ENCODE results near the gene ETNPPL. TPM values are rescaled to one million over a fixed set of nuclear protein-coding genes. Genes with fewer than 3 reads are reported as not detected.

Gene ETNPPL
- total and polyA plus RNA-seq, 2 of the 13 experiments (the other 11 are each of a cell fraction or from before 2014, with no cell fraction given): 1.4 to 6.0 TPM

DNA sequence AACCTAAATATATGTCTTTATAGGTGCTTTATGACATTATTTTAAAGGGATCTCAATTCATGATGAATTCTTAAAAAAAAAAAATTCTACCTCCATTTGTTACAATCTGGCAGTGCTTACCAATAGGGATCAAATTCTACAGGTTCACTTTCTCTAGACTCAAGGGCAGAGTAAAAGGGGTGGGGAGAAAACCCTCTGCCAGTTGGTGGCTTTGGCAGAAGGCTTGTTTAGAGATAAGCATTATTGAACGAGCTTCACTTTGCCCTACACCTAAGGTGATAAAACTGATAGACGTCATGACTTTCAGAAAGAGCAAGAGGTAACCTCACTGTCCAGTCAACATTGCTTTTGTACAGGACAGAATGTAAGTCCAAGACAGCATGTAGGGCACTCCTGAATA lies 58.9 kb downstream of the ETNPPL start:
- no peak overlapping the region for H2AFZ ChIP-seq (ENCODE audit: low read length)
- in situ Hi-C loops (cut with HindIII; ENCODE audit: extremely low pct_ligation_motif_present, low pct_unique_long_range_greater_than_20kb): no loop called here
- H3K4me3 ChIP-seq (replicated peaks in 1 of 3; ENCODE audit: insufficient read depth in 1 of 3, low read depth in 2 of 3, low read length in 3 of 3): no peak overlapping the region
- TF ChIP-seq EP300 (IDR thresholded peaks at IDR 0.05; ENCODE audit: low read depth in 2 of 2, low read length in 2 of 2): no peak
- no peak for TF ChIP-seq EP300 (CRISPR knock-in tag; IDR thresholded peaks at IDR 0.05; ENCODE audit: borderline replicate concordance)
- TF ChIP-seq RXRB (CRISPR knock-in tag; IDR thresholded peaks at IDR 0.05; ENCODE audit: borderline replicate concordance): no peak
- H3K36me3 ChIP-seq (replicated peaks in 1 of 2; ENCODE audit: control insufficient read depth in 1 of 2, insufficient read depth in 2 of 2, low read length in 2 of 2): no peaks in the 10 kb centered on the region
- H3K9ac ChIP-seq (ENCODE audit: insufficient read depth, low read depth, low read length): no peak overlapping the region
- no peaks in the 10 kb centered on the region for H4K20me1 ChIP-seq (ENCODE audit: insufficient read depth, low read length)
- H3K79me2 ChIP-seq (ENCODE audit: insufficient read depth, low read length): no peaks in the 10 kb centered on the region
- H3K4me1 ChIP-seq (ENCODE audit: insufficient read depth, low read length): no peaks in the 10 kb centered on the region
- intact Hi-C loops (cut with micrococcal nuclease; ENCODE audit: unreplicated experiment): no loop called here
- H3K27ac ChIP-seq (ENCODE audit: extremely low read length, insufficient read depth, low read length): no peak overlapping the region
- ATAC-seq: no peak
- CTCF ChIA-PET (ENCODE audit: low intra/inter-chr PET ratio, low total read pairs): no interaction called here
- no peak for FAIRE-seq
- DNase-seq (ENCODE audit: low spot score): no peak
- no peak overlapping the region for H3K4me2 ChIP-seq (ENCODE audit: low read depth, low read length)
- BruUV-seq (replicated peaks): no TSS peak
- 8% methylated on average over 2 of the region's 2 CpGs for WGBS (ENCODE audit: low lambda C conversion rate)
- no peaks in the 10 kb centered on the region for H3K9me3 ChIP-seq (ENCODE audit: low read length)
- H3K27me3 ChIP-seq (ENCODE audit: control insufficient read depth in 1 of 2, insufficient read depth in 2 of 2, low read length in 2 of 2): no peaks in the 10 kb centered on the region; a peak in 1 of 5 replicates
- POLR2A ChIA-PET: no interaction called here

DNA sequence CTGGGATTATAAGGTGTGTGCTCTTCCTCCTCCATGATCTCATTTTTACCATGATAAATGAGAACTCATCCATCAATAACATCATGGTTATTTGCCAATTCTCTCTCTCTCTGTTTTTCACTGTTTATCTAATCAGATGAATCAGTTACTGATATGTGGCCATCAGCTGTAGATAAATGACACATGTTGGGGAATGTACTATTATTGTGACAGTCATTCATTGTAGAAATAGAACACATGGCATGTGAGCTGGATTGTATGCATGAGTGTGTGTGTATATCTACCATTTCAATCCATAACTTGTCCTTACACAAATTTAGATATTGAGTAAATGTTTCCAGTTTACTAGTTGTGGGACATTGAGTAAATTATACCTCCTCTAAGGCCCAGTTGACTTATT lies 59.5 kb downstream of the ETNPPL start:
- Histone ChIP-seq H3K9me3 (ENCODE audit: low read length) (no peaks in the 10 kb centered on the region), H3K9ac (ENCODE audit: insufficient read depth, low read depth, low read length) (no peak overlapping the region), H2AFZ (ENCODE audit: low read length) (no peak overlapping the region), H3K36me3 (replicated peaks in 1 of 2; ENCODE audit: control insufficient read depth in 1 of 2, insufficient read depth in 2 of 2, low read length in 2 of 2) (no peaks in the 10 kb centered on the region), H3K27me3 (ENCODE audit: control insufficient read depth in 1 of 2, insufficient read depth in 2 of 2, low read length in 2 of 2) (no peaks in the 10 kb centered on the region; a peak in 1 of 5 replicates), H4K20me1 (ENCODE audit: insufficient read depth, low read length) (no peaks in the 10 kb centered on the region), H3K4me2 (ENCODE audit: low read depth, low read length) (no peak overlapping the region), H3K27ac (ENCODE audit: extremely low read length, insufficient read depth, low read length) (no peak overlapping the region), H3K79me2 (ENCODE audit: insufficient read depth, low read length) (no peaks in the 10 kb centered on the region), H3K4me3 (replicated peaks in 1 of 3; ENCODE audit: insufficient read depth in 1 of 3, low read depth in 2 of 3, low read length in 3 of 3) (no peak overlapping the region), H3K4me1 (ENCODE audit: insufficient read depth, low read length) (no peaks in the 10 kb centered on the region)
- no peak for ATAC-seq
- in situ Hi-C loops (cut with HindIII; ENCODE audit: extremely low pct_ligation_motif_present, low pct_unique_long_range_greater_than_20kb): no loop called here
- BruUV-seq (replicated peaks): no TSS peak
- ChIA-PET POLR2A (no interaction called here), CTCF (ENCODE audit: low intra/inter-chr PET ratio, low total read pairs) (no interaction called here)
- no peak for FAIRE-seq
- DNase-seq (ENCODE audit: low spot score): no peak
- intact Hi-C loops (cut with micrococcal nuclease; ENCODE audit: unreplicated experiment): no loop called here
- TF ChIP-seq ZSCAN22 (CRISPR knock-in tag; IDR thresholded peaks at IDR 0.05) (no peak), ZNF724P (CRISPR knock-in tag; IDR thresholded peaks at IDR 0.05; ENCODE audit: borderline replicate concordance) (no peak), ZNF746 (CRISPR knock-in tag; IDR thresholded peaks at IDR 0.05) (no peak), ARNT (IDR thresholded peaks at IDR 0.05) (no peak), PHF8 (CRISPR knock-in tag; IDR thresholded peaks at IDR 0.05) (no peak), CEBPB (IDR thresholded peaks at IDR 0.05; ENCODE audit: borderline replicate concordance, low read depth, low read length) (no peak)
- TF ChIP-seq, protein P1, sequence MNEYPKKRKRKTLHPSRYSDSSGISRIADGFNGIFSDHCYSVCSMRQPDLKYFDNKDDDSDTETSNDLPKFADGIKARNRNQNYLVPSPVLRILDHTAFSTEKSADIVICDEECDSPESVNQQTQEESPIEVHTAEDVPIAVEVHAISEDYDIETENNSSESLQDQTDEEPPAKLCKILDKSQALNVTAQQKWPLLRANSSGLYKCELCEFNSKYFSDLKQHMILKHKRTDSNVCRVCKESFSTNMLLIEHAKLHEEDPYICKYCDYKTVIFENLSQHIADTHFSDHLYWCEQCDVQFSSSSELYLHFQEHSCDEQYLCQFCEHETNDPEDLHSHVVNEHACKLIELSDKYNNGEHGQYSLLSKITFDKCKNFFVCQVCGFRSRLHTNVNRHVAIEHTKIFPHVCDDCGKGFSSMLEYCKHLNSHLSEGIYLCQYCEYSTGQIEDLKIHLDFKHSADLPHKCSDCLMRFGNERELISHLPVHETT (CRISPR knock-in tag; conservative IDR thresholded peaks at IDR 0.05): no peak
- TF ChIP-seq, protein P2, sequence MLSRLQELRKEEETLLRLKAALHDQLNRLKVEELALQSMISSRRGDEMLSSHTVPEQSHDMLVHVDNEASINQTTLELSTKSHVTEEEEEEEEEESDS (CRISPR knock-in tag; IDR thresholded peaks at IDR 0.05; ENCODE audit: borderline replicate concordance): no peak
- TF ChIP-seq, protein P3, sequence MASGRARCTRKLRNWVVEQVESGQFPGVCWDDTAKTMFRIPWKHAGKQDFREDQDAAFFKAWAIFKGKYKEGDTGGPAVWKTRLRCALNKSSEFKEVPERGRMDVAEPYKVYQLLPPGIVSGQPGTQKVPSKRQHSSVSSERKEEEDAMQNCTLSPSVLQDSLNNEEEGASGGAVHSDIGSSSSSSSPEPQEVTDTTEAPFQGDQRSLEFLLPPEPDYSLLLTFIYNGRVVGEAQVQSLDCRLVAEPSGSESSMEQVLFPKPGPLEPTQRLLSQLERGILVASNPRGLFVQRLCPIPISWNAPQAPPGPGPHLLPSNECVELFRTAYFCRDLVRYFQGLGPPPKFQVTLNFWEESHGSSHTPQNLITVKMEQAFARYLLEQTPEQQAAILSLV (CRISPR knock-in tag; IDR thresholded peaks at IDR 0.05; ENCODE audit: borderline replicate concordance): no peak

Data from HepG2 (cell line).